Lower leg skin (tissue), 3 donors: ENCODE results near the gene EBF3.

Experiments
- CTCF ChIP-seq, 3 donors: fragments of 450-650 bp; IDR thresholded peaks; one replicate each; pipeline ENCODE4 v1.5.1; 2016; ENCODE audit warnings: antibody characterized with exemption in 3 of 3, mild to moderate bottlenecking in 3 of 3, moderate library complexity in 2 of 3
- POLR2A ChIP-seq, 2 donors: fragments of 450-650 bp; IDR thresholded peaks; one replicate each; pipeline ENCODE4 v1.6.1; 2016 to 2017; ENCODE audit warnings: antibody characterized with exemption in 2 of 2, mild to moderate bottlenecking in 1 of 2, moderate library complexity in 1 of 2

GRCh38 chr10:129914960-129915359 is 49.1 kb downstream of the EBF3 start:
- TF ChIP-seq POLR2A (IDR thresholded peaks at IDR 0.05) (no peak), CTCF (IDR thresholded peaks at IDR 0.05) (no peak)
